Esophagus squamous epithelium (tissue), 5 donors: ENCODE measurements around the gene NR3C2. TPM values are rescaled to one million over a fixed set of nuclear protein-coding genes. Genes with fewer than 3 reads are reported as not detected.

Experiments
- DNase-seq: peaks from one replicate; lab custom pipeline; 2025; lab: John Stamatoyannopoulos, UW
- H3K27ac ChIP-seq, 4 donors: fragments of 200-600 bp; sonication (generic); one replicate each; pipeline ENCODE4 v1.5.1; 2016 to 2019; ENCODE audit warnings: mild to moderate bottlenecking in 1 of 4
- H3K27me3 ChIP-seq, 4 donors: fragments of 200-600 bp; sonication (generic); 1 replicate in 3 of 4; 2 replicates in 1 of 4; pipeline versions ENCODE4 v1.5.1 to v1.6.0; 2017 to 2021; ENCODE audit warnings: antibody characterized with exemption in 1 of 4
- H3K36me3 ChIP-seq, 3 donors: fragments of 200-600 bp; sonication (generic); one replicate each; pipeline ENCODE4 v1.5.1; 2016 to 2019
- H3K4me1 ChIP-seq, 3 donors: fragments of 200-600 bp; sonication (generic); one replicate each; pipeline ENCODE4 v1.5.1; 2017 to 2019
- H3K4me3 ChIP-seq, 4 donors: fragments of 200-600 bp; sonication (generic); 1 replicate in 3 of 4; 2 replicates in 1 of 4; pipeline ENCODE4 v1.5.1; 2016 to 2019; ENCODE audit warnings: mild to moderate bottlenecking in 2 of 4, moderate library complexity in 1 of 4
- H3K9me3 ChIP-seq, 3 donors: fragments of 200-600 bp; sonication (generic); one replicate each; pipeline ENCODE4 v1.5.1; 2016 to 2019
- CTCF ChIP-seq, 6 experiments: fragments of 450-650 bp in 4 of 6; fragments of 200-600 bp in 2 of 6; sonication (generic) in 2 of 6; IDR thresholded peaks; one replicate each; pipeline ENCODE4 v1.5.1; 2016 to 2019; ENCODE audit warnings: antibody characterized with exemption in 6 of 6, mild to moderate bottlenecking in 4 of 6, moderate library complexity in 4 of 6
- POLR2A ChIP-seq, 4 donors: fragments of 450-650 bp; IDR thresholded peaks; one replicate each; pipeline ENCODE4 v1.6.1; 2017; ENCODE audit warnings: antibody characterized with exemption in 4 of 4, mild to moderate bottlenecking in 4 of 4, moderate library complexity in 3 of 4
- WGBS, 2 donors: methylation state at CpG; one replicate each; pipeline ENCODE4 v1.1.5; 2018; 5-methylcytosine and 5-hydroxymethylcytosine counted together
- intact Hi-C: fragments of 100-400 bp; cut with DNase I; formaldehyde crosslinking; loops from one replicate; pipeline ENCODE4 v1.15.0; 2022
- total RNA-seq, 4 donors: library from RNA; depleted of rRNA; stranded (reverse); fragments of >200 nt; gene quantifications; one replicate each; pipeline ENCODE4 v1.1.0, GENCODE V29; 2016
- donor health status: DM: yes; HTN: yes; CAD: no.

Gene NR3C2
- total RNA-seq, 4 donors from 2014 or later: 1.2 to 5.3 (median 2.3) TPM

- Histone ChIP-seq H3K27me3 (no peaks in the 10 kb centered on the region), H3K36me3 (peaks cover 0 to 84% (median 0%) of the 10 kb centered on the region in 3 donors), H3K9me3 (peaks cover 0 to 12% (median 8%) of the 10 kb centered on the region in 3 donors), H3K4me1 (peaks cover 0 to 18% (median 3%) of the 10 kb centered on the region in 3 donors), H3K4me3 (no peak overlapping the region), H3K27ac (no peak overlapping the region)
- TF ChIP-seq POLR2A (IDR thresholded peaks at IDR 0.05): no peak
- no peak for TF ChIP-seq CTCF (IDR thresholded peaks at IDR 0.05)
- 43 to 77% methylated on average over 3 of the region's 3 CpGs for WGBS, 2 donors
- no peak for DNase-seq
- intact Hi-C loops: no loop called here
Measured at GRCh38 chr4:148069895-148070178, 372.4 kb downstream of the NR3C2 start.

DNA sequence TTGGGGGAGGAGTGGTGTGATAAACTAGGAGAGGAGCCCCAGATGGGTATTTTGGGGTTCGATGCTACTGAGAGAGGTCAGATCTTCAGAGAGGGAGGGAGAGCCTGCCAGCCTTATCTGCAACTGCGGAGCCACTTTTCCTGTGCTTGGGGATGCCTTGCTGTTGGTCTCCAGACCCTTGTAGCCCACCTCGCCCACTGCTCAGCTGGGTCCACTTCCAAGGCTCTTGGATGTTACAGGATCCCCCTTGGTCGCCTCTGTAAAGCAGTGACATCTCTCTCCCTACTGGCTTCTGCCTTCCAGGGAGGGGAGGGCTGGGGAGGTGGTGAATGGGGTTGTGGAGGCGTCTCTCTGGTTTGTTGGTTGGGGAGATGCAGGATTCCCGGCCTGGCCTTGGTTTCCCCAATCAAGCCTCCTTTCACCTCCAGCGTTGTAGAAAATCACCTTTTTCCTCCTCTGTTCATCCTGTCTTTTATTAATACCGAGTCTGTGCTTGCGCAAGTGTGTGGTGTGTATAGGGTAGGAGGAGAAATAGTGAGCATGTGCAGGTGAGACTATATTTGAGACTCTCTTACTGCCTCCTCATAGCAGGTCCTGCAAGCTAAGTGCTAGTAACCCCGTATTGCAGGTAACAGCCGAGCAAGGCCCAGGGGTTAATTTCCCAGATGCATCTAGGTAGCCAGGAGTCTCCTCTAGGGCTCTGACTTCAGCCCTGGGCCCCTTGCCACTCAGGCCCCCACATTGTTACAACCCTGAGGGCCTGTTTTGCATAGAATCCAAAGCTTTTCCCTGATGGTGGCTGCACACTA lies 372.9 kb downstream of the NR3C2 start:
- peaks cover 0 to 18% (median 3%) of the 10 kb centered on the region in 3 donors for H3K4me1 ChIP-seq
- peaks cover 0 to 6% (median 5%) of the 10 kb centered on the region in 3 donors for H3K9me3 ChIP-seq
- 91 to 93% methylated on average over 11 of the region's 11 CpGs for WGBS, 2 donors
- no peaks in the 10 kb centered on the region for H3K27me3 ChIP-seq
- intact Hi-C loops: no loop called here
- peaks cover 0 to 84% (median 0%) of the 10 kb centered on the region in 3 donors for H3K36me3 ChIP-seq
- no peak for TF ChIP-seq CTCF (IDR thresholded peaks at IDR 0.05)
- no peak for TF ChIP-seq POLR2A (IDR thresholded peaks at IDR 0.05)
- no peak for DNase-seq
- H3K4me3 ChIP-seq: no peak overlapping the region
- no peak overlapping the region for H3K27ac ChIP-seq

- Histone ChIP-seq H3K27me3 (no peaks in the 10 kb centered on the region), H3K27ac (no peak overlapping the region), H3K9me3 (no peaks in the 10 kb centered on the region), H3K36me3 (peaks cover 0 to 84% (median 0%) of the 10 kb centered on the region in 3 donors), H3K4me1 (peaks cover 0 to 18% (median 3%) of the 10 kb centered on the region in 3 donors), H3K4me3 (no peak overlapping the region)
- intact Hi-C loops: no loop called here
- 67 to 79% methylated on average over 8 to 12 of the region's 13 CpGs for WGBS, 2 donors
- TF ChIP-seq POLR2A (IDR thresholded peaks at IDR 0.05): no peak
- TF ChIP-seq CTCF (IDR thresholded peaks at IDR 0.05): no peak
- no peak for DNase-seq
Measured at GRCh38 chr4:148068065-148068911, 373.9 kb downstream of the NR3C2 start.

DNA sequence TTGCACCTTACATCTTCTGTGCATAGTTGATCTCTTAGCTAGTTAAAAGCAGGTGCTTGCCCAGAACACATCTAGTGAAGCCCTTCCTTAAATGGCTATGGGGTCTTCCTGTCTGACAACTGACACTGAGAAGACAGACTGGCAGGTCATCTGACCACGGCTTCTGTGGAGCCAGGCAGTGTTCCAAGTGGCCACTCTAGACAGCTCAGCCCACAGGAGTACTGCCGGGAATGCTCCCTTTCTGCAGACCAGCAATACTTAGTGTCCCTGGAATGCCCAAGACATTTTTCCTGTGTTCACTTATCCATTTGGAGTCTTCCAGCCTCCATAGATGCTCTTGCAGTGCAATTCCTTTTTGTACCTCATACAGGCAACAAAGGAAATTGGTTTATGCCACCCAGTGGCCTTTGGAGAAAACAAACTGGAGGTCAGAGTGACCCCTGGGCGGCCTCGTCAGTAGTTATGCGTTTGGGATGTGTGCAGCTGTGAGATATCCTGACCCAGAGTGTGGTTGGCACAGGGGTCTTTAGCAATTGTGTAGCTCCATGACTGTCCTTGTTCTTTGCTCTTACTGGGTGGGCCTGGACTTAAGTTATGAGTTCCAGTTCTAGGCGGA lies 374.8 kb downstream of the NR3C2 start:
- Histone ChIP-seq H3K4me1 (peaks cover 0 to 18% (median 3%) of the 10 kb centered on the region in 3 donors), H3K9me3 (no peaks in the 10 kb centered on the region), H3K27me3 (no peaks in the 10 kb centered on the region), H3K27ac (no peak overlapping the region), H3K4me3 (no peak overlapping the region), H3K36me3 (peaks cover 0 to 81% (median 0%) of the 10 kb centered on the region in 3 donors)
- no peak for DNase-seq
- 89 to 90% methylated on average over 5 of the region's 6 CpGs for WGBS, 2 donors
- intact Hi-C loops: no loop called here
- TF ChIP-seq POLR2A (IDR thresholded peaks at IDR 0.05) (no peak), CTCF (IDR thresholded peaks at IDR 0.05) (no peak)
